HK-2 (cell line): ENCODE data around the gene PPM1B.
"Not testable (repeated sequence)": the region's sequence is repeated elsewhere in the genome, so short reads cannot be mapped to it uniquely, and the experiment has no call there.

Experiments used
- DNase-seq: peaks from one replicate; pipeline ENCODE4 v3.0.0-alpha.2; 2018; ENCODE audit not compliant: unreplicated experiment

PPM1B gene

GRCh38 chr2:44254023-44254422, 85.3 kb downstream of the PPM1B start:
- no peak for DNase-seq

- DNase-seq, result not testable (repeated sequence)
These were observed 87.0 kb downstream of the PPM1B start for GRCh38 chr2:44255704-44256103.

- DNase-seq, result not testable (repeated sequence)
These were observed 89.1 kb downstream of the PPM1B start for GRCh38 chr2:44257802-44258201.

GRCh38 chr2:44267269-44267795, 98.7 kb downstream of the PPM1B start:
- no peak for DNase-seq

- no peak for DNase-seq
These were observed 99.3 kb downstream of the PPM1B start for GRCh38 chr2:44267796-44268648.

- DNase-seq, result no peak
These were observed 101.2 kb downstream of the PPM1B start for GRCh38 chr2:44269831-44270230.

GRCh38 chr2:44271296-44271695, 102.6 kb downstream of the PPM1B start:
- DNase-seq, result no peak

GRCh38 chr2:44273076-44273475, 104.4 kb downstream of the PPM1B start:
- DNase-seq, result no peak

GRCh38 chr2:44273596-44273995, 104.9 kb downstream of the PPM1B start:
- DNase-seq, result no peak

GRCh38 chr2:44275927-44276303, 107.2 kb downstream of the PPM1B start:
- DNase-seq, result no peak

- no peak for DNase-seq
These were observed 108.9 kb downstream of the PPM1B start for GRCh38 chr2:44277541-44277940.

GRCh38 chr2:44280869-44281268, 112.2 kb downstream of the PPM1B start:
- no peak for DNase-seq
